BJ (cell line): ENCODE results near the gene ENKD1. TPM values are rescaled to one million over a fixed set of nuclear protein-coding genes. Genes with fewer than 3 reads are reported as not detected.
"Not testable (repeated sequence)": the region's sequence is repeated elsewhere in the genome, so short reads cannot be mapped to it uniquely, and the experiment has no call there.

Experiments
- CTCF ChIA-PET: fragments of 350-600 bp; formaldehyde crosslinking; extraction: SDS; loops from one replicate; lab custom pipeline; 2021; ENCODE audit warnings: antibody characterized with exemption, inconsistent platforms; lab: Yijun Ruan, JAX
- POLR2A ChIA-PET: fragments of 300-600 bp; sonication (Branson Sonifier 250); formaldehyde crosslinking; extraction: SDS; loops from one replicate; lab custom pipeline; 2021; ENCODE audit warnings: antibody characterized with exemption; lab: Charles Lee
- DNase-seq: peaks from one replicate; pipeline ENCODE4 v3.0.0-alpha.2; 2011; ENCODE audit warnings: low read depth
- H3K27me3 ChIP-seq: 2 replicates; pipeline ENCODE4 v1.6.0; 2011; ENCODE audit warnings: low read length; ENCODE audit not compliant: control insufficient read depth, insufficient read depth
- H3K36me3 ChIP-seq: 2 replicates; pipeline ENCODE4 v1.5.1; 2011; ENCODE audit warnings: low read length; ENCODE audit not compliant: control insufficient read depth, insufficient read depth
- H3K4me3 ChIP-seq: 2 replicates; pipeline ENCODE4 v1.5.1; 2011; ENCODE audit warnings: low read depth, mild to moderate bottlenecking, control low read depth, low read length
- CTCF ChIP-seq: IDR thresholded peaks from 2 replicates; pipeline ENCODE4 v1.5.1; 2011; ENCODE audit warnings: low read depth, mild to moderate bottlenecking, control low read depth, inconsistent platforms, low read length, moderate library complexity; ENCODE audit not compliant: insufficient read depth
- polyA plus RNA-seq: library from polyadenylated mRNA; depleted of rRNA; stranded (reverse); fragments of >200 nt; gene quantifications from 2 replicates; pipeline ENCODE4 v1.2.3, GENCODE V29; 2011

The ENKD1 gene
- polyA plus RNA-seq, 1 experiment, result 10.9 TPM

GRCh38 chr16:67694611-67695010, 28.1 kb upstream of the ENKD1 start:
- CTCF ChIA-PET, result no interaction called here
- no peak for TF ChIP-seq CTCF
- no peaks in the 10 kb centered on the region for H3K27me3 ChIP-seq
- H3K36me3 ChIP-seq, result peaks cover 1% of the 10 kb centered on the region; the same call in 1 of the 2 replicates
- no peak overlapping the region for H3K4me3 ChIP-seq
- DNase-seq, result no peak
- POLR2A ChIA-PET, result interaction anchor here (0.7 kb wide), 1 partner anchor 24 kb away, joined by 6 read pairs; the partner anchor contains the start of gene GFOD2

GRCh38 chr16:67693517-67694285, 27.2 kb upstream of the ENKD1 start:
- POLR2A ChIA-PET, result interaction anchor here (0.7 kb wide), 1 partner anchor 10 kb away, joined by 5 read pairs; no protein-coding TSS in a partner anchor
- CTCF ChIA-PET, result interaction anchor here (1.0 to 2.2 kb wide), 2 partner anchors 123 to 173 kb away, joined by 3 to 7 read pairs; no protein-coding TSS in a partner anchor
- H3K27me3 ChIP-seq, H3K36me3 ChIP-seq, DNase-seq, H3K4me3 ChIP-seq: not testable (repeated sequence)

DNA sequence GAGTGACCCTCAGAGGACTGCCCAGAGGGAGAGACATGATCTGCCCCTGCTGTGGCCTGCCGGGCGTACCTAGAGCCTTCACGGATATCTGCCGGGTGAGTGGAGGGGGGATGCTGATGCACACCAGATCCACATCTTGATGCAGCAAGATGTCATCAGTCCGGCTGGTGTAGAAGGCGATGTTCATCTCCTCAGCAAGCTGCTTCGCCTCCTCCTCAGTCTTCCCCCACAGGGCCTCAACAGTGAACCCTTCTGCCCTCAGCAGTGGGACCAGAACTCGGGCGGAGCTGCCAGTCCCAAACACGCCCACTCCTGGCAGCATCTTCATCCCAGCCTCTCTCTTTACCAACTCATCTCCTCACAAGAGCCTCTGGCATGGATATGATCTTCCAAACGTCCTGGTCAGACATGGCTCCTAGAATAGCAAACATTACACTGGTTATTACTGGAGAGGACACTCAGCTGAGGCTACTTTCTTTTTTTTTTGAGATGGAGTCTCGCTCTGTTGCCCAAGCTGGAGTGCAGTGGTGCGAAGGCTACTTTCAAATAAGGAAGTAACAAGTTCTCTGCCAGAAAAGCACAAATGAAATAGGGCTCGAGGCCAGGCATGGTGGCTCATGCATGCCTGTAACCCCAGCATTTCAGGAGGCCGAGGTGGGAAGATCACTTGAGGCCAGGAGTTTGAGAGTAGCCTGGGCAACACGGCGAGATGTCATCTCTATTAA, 19.0 kb upstream of the ENKD1 start:
- no peak for TF ChIP-seq CTCF
- CTCF ChIA-PET, result interaction anchor here (1.3 kb wide), 1 partner anchor 122 kb away, joined by 3 read pairs; the partner anchor contains the start of gene TSNAXIP1
- H3K27me3 ChIP-seq, result no peaks in the 10 kb centered on the region
- H3K36me3 ChIP-seq, result peaks cover 5% of the 10 kb centered on the region
- no peak overlapping the region for H3K4me3 ChIP-seq
- POLR2A ChIA-PET, result no interaction called here
- DNase-seq, result no peak

GRCh38 chr16:67683767-67684166, 17.2 kb upstream of the ENKD1 start:
- peaks cover 5% of the 10 kb centered on the region for H3K36me3 ChIP-seq
- H3K27me3 ChIP-seq, result no peaks in the 10 kb centered on the region
- CTCF ChIA-PET, result interaction anchor here (1.1 to 4.1 kb wide), 3 partner anchors 11 to 357 kb away, joined by 3 to 33 read pairs (median 3); no protein-coding TSS in a partner anchor
- POLR2A ChIA-PET, result no interaction called here
- DNase-seq, result no peak
- H3K4me3 ChIP-seq, result no peak overlapping the region
- no peak for TF ChIP-seq CTCF

DNA sequence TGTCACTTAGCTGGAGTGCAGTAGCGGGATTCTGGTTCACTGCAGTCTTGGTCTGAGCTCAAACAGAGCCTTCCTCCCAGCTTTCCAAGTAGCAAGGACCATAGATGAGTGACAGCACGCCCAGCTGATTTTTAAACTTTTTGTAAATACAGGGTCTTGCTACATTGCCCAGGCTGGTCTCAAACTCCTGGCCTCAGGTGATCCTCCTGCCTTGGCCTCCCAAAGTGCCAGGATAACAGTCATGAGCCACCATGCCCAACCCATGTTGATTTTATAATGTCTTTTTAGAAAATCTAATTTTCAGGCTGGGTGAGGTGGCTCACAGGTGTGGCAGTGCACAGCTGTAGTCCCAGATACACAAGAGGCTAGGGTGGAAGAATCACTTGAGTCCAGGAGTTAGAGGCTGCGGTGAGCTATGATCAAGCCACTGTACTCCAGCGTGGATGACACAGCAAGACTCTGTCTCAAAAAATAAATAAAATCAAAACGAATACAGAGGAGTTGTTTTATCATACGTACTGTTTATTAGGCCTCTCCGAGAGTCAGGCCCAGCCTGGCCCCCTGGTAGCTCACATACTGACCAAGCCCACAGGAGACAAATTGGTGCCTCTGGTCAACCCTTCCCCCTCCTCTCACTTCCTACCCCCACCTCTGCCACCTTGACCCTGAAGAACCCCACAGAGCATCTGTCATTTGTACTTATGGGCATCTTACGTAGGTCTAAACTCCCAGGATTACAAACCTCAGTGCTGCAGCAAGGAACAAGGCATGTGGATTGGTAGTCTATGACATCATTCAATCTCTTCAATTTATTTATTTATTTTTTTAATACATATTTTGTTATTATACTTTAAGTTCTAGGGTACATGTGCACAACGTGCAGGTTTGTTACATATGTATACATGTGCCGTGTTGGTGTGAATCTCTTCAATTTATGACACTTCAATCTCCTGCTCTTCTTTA, 13.7 kb upstream of the ENKD1 start:
- no peak for DNase-seq
- no peak overlapping the region for H3K4me3 ChIP-seq
- no peaks in the 10 kb centered on the region for H3K27me3 ChIP-seq
- peaks cover 4% of the 10 kb centered on the region for H3K36me3 ChIP-seq
- POLR2A ChIA-PET, result interaction anchor here (0.6 kb wide), 1 partner anchor 9 kb away, joined by 6 read pairs; no protein-coding TSS in a partner anchor
- TF ChIP-seq CTCF, result no peak
- CTCF ChIA-PET, result interaction anchor here (1.3 to 4.1 kb wide), 3 partner anchors 7 to 135 kb away, joined by 4 to 33 read pairs (median 6); no protein-coding TSS in a partner anchor
